ENCODE results near the gene CYB5R2. TPM values are rescaled to one million over a fixed set of nuclear protein-coding genes. Genes with fewer than 3 reads are reported as not detected.
A peak's percentile ranks its signal among the peaks of the same experiment; 100 is the strongest.

Gene CYB5R2
- polyA plus RNA-seq, 1 of the 3 experiments (the other 2 are of a cell fraction), result 0.20 TPM

GRCh38 chr11:7637447-7638157, 35.7 kb downstream of the CYB5R2 start:
- H3K4me1 ChIP-seq (ENCODE audit: control insufficient read depth in 1 of 2, insufficient read depth in 2 of 2, low read depth in 1 of 2, low read length in 1 of 2), result peaks cover 0 to 4% of the 10 kb centered on the region in 2 experiments; a peak in 1 of 4 replicates
- no peaks in the 10 kb centered on the region for H3K79me2 ChIP-seq (ENCODE audit: insufficient read depth)
- no peaks in the 10 kb centered on the region for H3K9me2 ChIP-seq
- DNase-seq, result no peak
- H3K4me3 ChIP-seq (ENCODE audit: low read depth in 2 of 2, low read length in 1 of 2), result no peak overlapping the region
- H3K9ac ChIP-seq, result no peak overlapping the region; the same call in 1 of the 2 replicates
- peaks cover 0 to 2% of the 10 kb centered on the region in 2 experiments for H3K36me3 ChIP-seq (replicated peaks in 1 of 2; ENCODE audit: control insufficient read depth in 1 of 2, insufficient read depth in 2 of 2, low read length in 1 of 2)
- H3K27me3 ChIP-seq (ENCODE audit: insufficient read depth), result no peaks in the 10 kb centered on the region
- peak overlapping the region; percentile 26; the same call in 1 of the 2 replicates for H3K4me2 ChIP-seq
- ChIA-PET CTCF (interaction anchor here (0.7 to 3.5 kb wide), 4 partner anchors 13 to 900 kb away, joined by 3 to 18 read pairs (median 3); no protein-coding TSS in a partner anchor), POLR2A (no interaction called here)
- no peak overlapping the region; the same call in 1 of the 2 replicates for H2AFZ ChIP-seq (ENCODE audit: low read depth)
- 45% methylated on average over 7 of the region's 7 CpGs for WGBS (ENCODE audit: low lambda C conversion rate)
- H4K20me1 ChIP-seq (ENCODE audit: insufficient read depth), result no peaks in the 10 kb centered on the region
- peaks cover 8% of the 10 kb centered on the region for H3F3A ChIP-seq (replicated peaks; ENCODE audit: insufficient read depth)
- H3K9me3 ChIP-seq, result no peaks in the 10 kb centered on the region
- peak overlapping the region in 1 of 2 experiments; percentile 66; a peak in 2 of 4 replicates for H3K27ac ChIP-seq (ENCODE audit: low read depth in 2 of 2, low read length in 1 of 2)
- TF ChIP-seq CHD2 (IDR thresholded peaks at IDR 0.05; ENCODE audit: low read length, partially characterized antibody) (no peak), FOSL2 (IDR thresholded peaks at IDR 0.05; ENCODE audit: borderline replicate concordance, low read depth) (peak; percentile 65; the same call in 1 of the 2 replicates), JUND (IDR thresholded peaks at IDR 0.05) (0 out of 2 replicates have a peak, but pooled peaks have one; percentile 25), RAD21 (IDR thresholded peaks at IDR 0.05; ENCODE audit: low read length) (no peak), POLR2AphosphoS5 (IDR thresholded peaks at IDR 0.05; ENCODE audit: low read depth, low read length) (no peak), RXRA (IDR thresholded peaks at IDR 0.05; ENCODE audit: borderline replicate concordance, low read depth) (no peak), SMC3 (IDR thresholded peaks at IDR 0.05; ENCODE audit: low read depth, low read length) (no peak), ZBTB33 (IDR thresholded peaks at IDR 0.05; ENCODE audit: borderline replicate concordance, low read depth) (no peak), TCF12 (IDR thresholded peaks at IDR 0.05) (peak; percentile 62; the same call in 1 of the 2 replicates), REST (IDR thresholded peaks at IDR 0.05; ENCODE audit: low read depth, low read length) (no peak), YY1 (IDR thresholded peaks at IDR 0.05; ENCODE audit: low read depth) (no peak), GATA2 (CRISPR knock-in tag; IDR thresholded peaks at IDR 0.05) (no peak)
- TF ChIP-seq, protein P1, sequence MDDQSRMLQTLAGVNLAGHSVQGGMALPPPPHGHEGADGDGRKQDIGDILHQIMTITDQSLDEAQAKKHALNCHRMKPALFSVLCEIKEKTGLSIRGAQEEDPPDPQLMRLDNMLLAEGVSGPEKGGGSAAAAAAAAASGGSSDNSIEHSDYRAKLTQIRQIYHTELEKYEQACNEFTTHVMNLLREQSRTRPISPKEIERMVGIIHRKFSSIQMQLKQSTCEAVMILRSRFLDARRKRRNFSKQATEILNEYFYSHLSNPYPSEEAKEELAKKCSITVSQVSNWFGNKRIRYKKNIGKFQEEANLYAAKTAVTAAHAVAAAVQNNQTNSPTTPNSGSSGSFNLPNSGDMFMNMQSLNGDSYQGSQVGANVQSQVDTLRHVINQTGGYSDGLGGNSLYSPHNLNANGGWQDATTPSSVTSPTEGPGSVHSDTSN (IDR thresholded peaks at IDR 0.05), result peak; percentile 25; the same call in 1 of the 2 replicates

Data from SK-N-SH (cell line).